ENCODE data around the gene NTRK1.

DNA sequence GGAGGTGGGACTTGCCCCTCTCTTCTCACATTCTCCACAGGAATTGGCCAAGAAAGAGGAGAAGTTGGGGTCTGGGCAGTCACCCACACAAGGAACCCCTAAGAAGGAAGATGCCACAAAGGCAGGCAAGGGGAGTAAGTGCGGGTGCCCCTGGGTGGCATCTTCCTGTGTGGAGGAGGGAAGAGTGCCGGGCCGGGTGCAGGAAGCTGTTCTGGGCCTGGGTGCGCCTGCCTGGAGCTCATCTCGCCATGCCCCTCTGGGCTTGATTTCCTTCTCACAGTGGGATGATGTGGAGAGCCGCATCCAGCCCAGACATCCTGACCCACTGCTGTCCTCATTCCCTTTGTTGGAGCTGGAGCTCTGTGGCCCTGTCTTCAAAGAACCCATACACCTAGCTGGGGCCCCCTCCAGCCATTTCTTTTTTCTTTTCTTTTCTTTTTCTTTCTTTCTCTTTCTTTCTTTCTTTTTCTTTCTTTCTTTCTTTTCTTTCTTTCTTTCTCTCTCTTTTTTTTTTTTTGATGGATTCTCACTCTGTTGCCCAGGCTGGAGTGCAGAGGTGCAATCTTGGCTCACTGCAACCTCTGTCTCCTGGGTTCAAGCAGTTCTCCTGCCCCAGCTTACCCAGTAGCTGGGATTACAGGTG is 69.1 kb downstream of the NTRK1 start:
- TF ChIP-seq, protein P1, sequence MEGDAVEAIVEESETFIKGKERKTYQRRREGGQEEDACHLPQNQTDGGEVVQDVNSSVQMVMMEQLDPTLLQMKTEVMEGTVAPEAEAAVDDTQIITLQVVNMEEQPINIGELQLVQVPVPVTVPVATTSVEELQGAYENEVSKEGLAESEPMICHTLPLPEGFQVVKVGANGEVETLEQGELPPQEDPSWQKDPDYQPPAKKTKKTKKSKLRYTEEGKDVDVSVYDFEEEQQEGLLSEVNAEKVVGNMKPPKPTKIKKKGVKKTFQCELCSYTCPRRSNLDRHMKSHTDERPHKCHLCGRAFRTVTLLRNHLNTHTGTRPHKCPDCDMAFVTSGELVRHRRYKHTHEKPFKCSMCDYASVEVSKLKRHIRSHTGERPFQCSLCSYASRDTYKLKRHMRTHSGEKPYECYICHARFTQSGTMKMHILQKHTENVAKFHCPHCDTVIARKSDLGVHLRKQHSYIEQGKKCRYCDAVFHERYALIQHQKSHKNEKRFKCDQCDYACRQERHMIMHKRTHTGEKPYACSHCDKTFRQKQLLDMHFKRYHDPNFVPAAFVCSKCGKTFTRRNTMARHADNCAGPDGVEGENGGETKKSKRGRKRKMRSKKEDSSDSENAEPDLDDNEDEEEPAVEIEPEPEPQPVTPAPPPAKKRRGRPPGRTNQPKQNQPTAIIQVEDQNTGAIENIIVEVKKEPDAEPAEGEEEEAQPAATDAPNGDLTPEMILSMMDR (IDR thresholded peaks at IDR 0.05): no peak
- no peak for TF ChIP-seq EZH2 (IDR thresholded peaks at IDR 0.05; ENCODE audit: borderline replicate concordance, insufficient read depth, low read depth, low read length, poor library complexity, severe bottlenecking)

All from B cell (primary cell).